Epidermal melanocyte (primary cell): ENCODE data around the gene CEP250.
A peak's percentile ranks its signal among the peaks of the same experiment; 100 is the strongest.
"Not testable (repeated sequence)": the region's sequence is repeated elsewhere in the genome, so short reads cannot be mapped to it uniquely, and the experiment has no call there.

Source experiments
- DNase-seq: peaks from one replicate; pipeline ENCODE4 v3.0.0; 2011; ENCODE audit warnings: low spot score; ENCODE audit not compliant: insufficient read length

CEP250 gene

GRCh38 chr20:35454881-35455609 is at the start of gene CEP250:
Gene CEP250 (plus strand): TSS chr20:35455598. CDS start chr20:35462368, 6,770 bp downstream.
- peak; percentile 76 for DNase-seq

GRCh38 chr20:35405775-35406174 is 49.6 kb upstream of the CEP250 start:
- DNase-seq = no peak

- DNase-seq = no peak
Observed at GRCh38 chr20:35408270-35408669, 47.1 kb upstream of the CEP250 start.

GRCh38 chr20:35409542-35409941 is 45.9 kb upstream of the CEP250 start:
- no peak for DNase-seq

GRCh38 chr20:35410613-35411012 is 44.8 kb upstream of the CEP250 start:
- no peak for DNase-seq

- DNase-seq = no peak
Observed at GRCh38 chr20:35421322-35421721, 34.1 kb upstream of the CEP250 start.

GRCh38 chr20:35431621-35432429 is 23.6 kb upstream of the CEP250 start:
- DNase-seq = no peak

GRCh38 chr20:35432430-35432735 is 23.0 kb upstream of the CEP250 start:
- no peak for DNase-seq

- no peak for DNase-seq
Observed at GRCh38 chr20:35433337-35433736, 22.1 kb upstream of the CEP250 start.

- no peak for DNase-seq
Observed at GRCh38 chr20:35434085-35435005, 21.1 kb upstream of the CEP250 start.

- DNase-seq = no peak
Observed at GRCh38 chr20:35436177-35436573, 19.2 kb upstream of the CEP250 start.

GRCh38 chr20:35437599-35437998 is 17.8 kb upstream of the CEP250 start:
- DNase-seq = no peak

GRCh38 chr20:35443003-35443402 is 12.4 kb upstream of the CEP250 start:
- no peak for DNase-seq

GRCh38 chr20:35444226-35444625 is 11.2 kb upstream of the CEP250 start:
- DNase-seq = no peak

GRCh38 chr20:35446356-35447078 is 8.9 kb upstream of the CEP250 start:
- no peak for DNase-seq

- DNase-seq = peak; percentile 78
Observed at GRCh38 chr20:35447082-35447789, 8.2 kb upstream of the CEP250 start.

- DNase-seq = no peak
Observed at GRCh38 chr20:35448788-35449373, 6.5 kb upstream of the CEP250 start.

GRCh38 chr20:35449855-35450254 is 5.5 kb upstream of the CEP250 start:
- DNase-seq = not testable (repeated sequence)

GRCh38 chr20:35451295-35451694 is 4.1 kb upstream of the CEP250 start:
- no peak for DNase-seq

- no peak for DNase-seq
Observed at GRCh38 chr20:35453647-35454046, 1.8 kb upstream of the CEP250 start.
